Measurements from ENCODE around the gene CPEB1.

CPEB1 gene

DNA sequence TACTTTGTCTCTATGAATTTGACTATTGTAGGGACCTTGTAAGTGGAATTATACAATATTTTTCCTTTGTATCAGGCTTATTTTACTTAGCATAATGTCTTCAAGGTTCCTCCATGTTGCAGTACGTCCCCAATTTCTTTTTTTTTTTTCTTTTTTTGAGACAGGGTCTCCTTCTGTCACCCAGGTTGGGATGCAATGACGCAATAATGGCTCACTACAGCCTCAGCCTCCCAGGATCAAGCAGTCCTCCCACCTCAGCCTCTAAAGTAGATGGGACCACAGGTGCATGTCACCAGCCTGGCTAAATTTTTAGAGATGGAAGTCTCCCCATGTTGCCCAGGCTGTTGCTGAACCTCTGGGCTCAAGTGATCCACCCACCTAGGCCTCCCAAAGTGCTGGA lies 66.5 kb downstream of the CPEB1 start:
- no peak for DNase-seq

DNA sequence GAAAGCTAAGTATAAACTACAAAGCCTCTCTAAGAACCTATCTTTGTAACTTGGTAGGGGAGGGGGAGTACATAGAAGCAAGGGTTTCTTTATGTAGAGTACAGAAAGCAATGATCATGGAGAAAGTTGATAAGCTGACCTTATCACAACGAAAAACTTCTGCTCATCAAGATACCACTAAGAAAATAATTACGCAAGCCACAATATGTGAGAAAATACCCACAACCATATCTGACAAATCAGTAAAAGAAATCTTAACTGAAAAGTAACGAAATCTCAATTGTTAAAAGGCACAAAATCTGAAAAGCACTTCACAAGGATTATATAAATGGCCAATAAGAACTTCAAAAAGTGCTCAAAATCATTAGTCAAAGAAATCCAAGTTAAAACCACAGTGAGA lies 71.8 kb downstream of the CPEB1 start:
- no peak for DNase-seq

DNA sequence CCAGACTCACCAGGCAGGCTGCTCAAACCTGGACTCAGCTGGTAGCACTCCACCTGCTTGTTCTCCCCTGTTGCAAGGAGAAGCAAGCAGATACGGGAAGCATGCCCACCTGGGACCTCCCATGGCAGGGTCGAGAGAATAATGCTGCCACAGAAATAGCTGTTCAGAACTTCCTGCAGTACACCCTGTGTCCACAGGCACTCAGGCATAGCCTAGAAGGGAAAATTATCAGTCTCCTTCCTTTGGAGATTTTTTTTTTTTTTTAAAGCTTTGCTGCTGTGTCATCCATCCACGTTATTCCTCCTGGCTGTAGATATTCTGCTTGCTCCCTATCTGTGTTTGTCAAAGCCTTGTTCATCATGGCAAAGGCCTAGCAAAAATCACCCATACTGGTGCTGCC lies 74.2 kb downstream of the CPEB1 start:
- DNase-seq, result no peak

DNA sequence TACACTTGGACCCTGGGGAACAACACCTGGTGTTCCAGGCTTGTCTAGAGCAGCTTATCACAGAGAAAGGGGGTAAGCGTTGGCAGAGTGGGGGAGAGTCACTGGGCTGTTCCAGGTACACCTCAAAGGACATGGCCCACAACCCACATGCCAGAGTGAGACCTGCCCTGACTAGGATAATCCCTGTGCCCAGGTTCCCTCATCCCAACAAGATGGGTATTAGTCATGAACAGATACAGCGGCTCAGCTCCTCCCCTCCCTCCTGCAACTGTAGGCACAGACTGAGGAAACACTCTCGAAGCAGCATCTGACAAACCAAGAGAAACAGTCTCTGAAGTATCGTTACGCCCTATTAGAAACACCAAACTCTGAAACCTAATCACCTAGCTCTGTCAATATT lies 74.9 kb downstream of the CPEB1 start:
- DNase-seq, result no peak

DNA sequence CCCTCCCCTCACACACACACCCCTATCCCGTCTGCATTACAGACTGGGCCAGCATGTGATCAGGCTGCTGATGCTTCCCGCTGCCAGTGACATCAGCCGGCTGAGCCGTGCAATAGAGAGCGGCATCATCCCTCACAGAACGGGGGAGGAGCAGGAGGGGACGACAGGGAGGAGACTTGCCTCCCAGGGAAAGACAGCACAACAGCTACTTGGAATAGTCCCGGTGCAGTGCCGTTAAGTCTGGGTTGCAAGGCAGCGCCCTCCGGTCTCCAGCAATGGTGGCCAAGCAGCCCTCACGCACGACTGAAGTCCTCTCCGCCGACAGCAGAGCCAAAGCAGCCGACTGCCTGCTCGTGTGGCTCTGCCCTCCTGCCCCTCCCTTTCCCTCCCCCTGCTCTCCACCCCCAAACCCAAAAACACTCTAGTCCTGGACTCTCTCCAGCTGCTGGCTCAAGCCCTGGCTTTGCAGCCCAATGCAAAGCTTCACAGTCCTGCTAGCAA lies 75.4 kb downstream of the CPEB1 start:
- DNase-seq, result peak; percentile 55

DNA sequence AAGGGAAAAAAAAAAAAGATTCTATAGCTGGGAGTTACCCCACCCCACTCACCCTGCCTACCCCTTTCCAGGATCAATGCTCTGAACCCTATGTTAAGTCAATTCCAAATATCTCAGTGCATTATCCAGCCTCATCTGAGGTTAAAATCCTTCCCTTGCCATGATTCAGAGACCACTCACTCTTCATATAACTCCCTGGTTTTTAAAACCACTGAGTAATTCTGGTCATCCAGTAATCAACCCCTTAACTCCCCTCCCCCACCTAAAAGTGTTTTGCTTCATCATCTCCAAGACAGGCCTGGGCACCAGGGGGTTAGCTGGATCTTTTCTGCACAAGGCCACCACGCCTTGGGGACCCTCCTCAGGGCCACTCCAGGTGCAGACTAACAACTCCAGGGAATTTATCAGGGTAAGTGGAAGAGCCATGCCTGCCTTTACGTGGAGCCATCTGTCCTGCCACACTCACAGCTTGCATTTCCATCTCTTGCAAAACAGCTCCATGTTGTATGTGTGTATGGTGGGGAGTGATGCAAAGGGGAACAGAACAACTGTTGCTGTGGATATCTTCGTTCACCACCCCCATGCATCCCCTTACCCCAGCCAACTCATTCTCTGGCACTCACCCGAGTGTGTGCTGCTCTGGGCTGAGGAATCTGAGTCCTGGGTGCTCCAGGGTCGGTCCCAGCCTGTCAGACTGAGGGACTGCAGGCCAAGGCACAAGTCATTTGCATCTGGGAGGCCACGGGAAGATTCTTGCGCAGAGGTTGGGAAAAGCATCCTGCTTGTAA lies 76.2 kb downstream of the CPEB1 start:
- peak; percentile 86 for DNase-seq

DNA sequence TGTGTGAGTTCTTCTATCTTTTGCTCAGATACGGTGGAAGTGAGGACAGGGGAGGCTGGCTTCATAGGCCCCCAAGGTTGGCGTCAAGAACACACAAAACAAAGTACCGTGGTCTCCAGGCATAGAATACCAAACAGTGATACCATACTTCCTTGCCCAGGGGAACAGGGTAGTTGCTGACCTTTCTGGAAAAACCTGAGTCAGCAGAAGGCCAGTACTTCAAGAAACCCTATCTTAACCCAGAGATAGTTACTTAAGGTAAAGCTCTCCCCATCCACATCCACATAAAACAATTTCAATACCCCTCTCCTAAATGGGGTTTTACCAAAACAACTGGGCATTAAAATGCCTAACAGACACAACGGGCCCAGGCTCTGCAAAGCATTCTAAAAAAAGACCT lies 77.3 kb downstream of the CPEB1 start:
- no peak for DNase-seq

DNA sequence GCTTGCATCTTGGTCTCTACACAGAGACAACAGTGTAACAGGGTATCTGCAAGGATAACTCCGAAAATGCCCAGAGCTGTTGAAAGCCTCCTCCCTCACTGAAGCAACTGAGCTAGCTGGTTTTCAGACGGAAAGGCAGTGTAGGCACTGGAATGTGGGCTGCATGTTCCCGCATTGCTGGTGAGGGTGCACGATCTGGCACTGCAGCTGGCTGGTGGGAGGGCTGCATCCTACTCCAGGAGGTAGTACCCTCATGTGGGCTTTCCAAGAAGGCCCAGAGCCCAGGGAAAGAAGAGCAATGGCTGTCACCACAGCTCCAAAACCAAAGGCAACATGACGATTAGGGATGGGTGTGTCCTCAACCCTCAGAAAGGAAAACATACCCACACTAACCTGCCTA lies 78.2 kb downstream of the CPEB1 start:
- no peak for DNase-seq

DNA sequence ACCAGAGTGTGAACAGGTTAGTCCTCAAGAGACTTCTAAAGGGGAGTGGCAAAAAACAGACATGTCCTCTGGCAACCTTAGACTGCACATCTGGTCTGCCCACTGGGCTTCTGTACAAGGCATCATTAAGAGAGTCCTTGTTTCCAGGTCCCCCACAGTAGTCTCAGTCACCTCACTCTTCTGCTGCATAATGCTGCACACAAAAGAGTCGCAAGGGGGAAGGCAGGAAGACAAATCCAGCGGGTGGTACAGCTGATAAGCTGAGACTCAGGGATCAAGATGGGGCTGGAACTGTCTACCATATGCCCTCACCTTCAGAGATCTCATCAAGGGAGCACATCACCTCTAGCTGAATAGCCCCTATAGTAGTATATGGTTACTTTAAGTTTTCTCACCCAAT lies 79.5 kb downstream of the CPEB1 start:
- no peak for DNase-seq

DNA sequence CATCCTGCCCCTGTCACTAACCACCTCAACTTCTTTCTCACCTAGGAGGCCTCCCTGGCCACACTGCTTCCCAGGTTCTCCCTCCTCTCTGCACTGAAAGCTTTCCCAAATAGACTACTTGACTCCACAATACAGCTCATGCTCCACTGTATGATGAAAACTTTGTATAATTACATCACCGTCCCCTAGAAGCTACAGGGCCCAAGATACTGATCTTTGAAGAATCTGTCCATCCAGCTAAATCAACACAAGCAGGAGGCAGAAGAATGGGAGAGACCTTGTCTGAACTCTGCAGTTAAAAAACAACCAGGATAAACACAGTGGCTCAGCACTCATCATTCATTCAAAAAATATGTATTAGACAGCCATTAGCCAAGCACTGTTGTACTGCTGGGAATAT lies 80.5 kb downstream of the CPEB1 start:
- DNase-seq, result no peak

DNA sequence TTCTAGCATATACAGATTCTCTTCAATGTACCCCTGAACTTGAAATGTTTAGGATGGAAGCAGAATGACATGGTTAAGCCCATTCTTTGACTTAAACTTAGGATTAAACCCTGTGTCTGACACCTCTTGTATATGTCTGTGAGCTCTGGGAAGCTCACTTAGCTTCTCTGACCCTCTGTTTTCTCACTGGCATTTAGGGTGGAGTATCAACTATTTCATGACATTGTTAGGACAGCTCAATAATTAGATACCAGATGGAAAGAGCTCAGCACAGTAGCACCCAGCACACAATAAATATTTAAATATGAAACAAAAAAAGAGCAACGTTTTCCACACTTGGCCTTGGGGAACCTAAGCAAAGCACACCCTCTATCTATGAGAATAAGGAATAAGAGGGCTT lies 88.7 kb downstream of the CPEB1 start:
- no peak for DNase-seq

DNA sequence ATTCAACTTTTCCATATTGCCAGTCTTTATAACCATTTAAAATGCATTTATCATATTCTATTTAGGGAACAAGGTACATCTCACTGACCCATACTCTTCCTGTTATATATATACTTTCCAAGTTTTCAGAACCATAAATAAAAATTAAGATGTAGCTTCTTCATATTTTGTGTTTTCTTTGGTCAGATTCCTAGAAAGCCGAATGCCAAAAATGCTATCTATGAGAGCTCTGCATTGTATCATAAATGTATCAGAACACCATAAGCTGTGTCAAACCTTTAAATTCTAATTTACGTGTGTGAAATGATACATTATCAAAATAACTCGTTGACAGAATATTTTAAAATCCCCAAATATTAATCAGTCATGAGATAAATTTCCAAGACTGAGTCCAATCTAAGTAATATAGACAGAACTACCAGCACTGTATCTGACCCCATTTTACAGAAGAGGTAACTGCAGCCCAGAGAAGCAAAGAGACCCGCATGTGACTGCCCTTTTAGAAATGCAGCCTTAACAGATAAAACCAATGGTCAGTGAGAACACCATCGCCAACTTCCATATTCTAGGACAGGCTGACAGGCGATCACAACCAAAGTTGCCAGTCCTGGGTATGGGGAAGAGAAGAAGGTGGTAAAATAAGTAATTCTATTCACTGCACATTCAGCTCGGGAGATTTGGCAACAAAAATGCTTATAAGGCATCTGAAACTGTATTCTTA lies 90.7 kb downstream of the CPEB1 start:
- no peak for DNase-seq

DNA sequence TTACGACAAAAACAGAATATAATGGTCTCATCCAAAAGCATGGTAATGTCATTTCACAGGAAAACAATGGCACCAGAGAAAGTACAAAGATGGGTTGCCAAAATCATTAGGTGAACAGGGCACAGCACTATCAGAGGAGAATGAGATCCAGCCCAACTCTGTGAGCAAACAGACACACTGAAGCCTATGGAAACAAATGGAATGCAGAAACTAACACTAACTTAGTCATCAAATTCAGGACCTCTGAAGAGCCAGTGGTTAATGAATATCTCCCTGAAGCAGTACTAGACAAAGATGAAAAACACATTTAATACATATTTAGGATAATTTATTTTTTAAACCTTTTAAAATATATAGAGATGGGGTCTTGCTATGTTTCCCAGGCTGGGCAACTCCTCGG lies 92.3 kb downstream of the CPEB1 start:
- no peak for DNase-seq

DNA sequence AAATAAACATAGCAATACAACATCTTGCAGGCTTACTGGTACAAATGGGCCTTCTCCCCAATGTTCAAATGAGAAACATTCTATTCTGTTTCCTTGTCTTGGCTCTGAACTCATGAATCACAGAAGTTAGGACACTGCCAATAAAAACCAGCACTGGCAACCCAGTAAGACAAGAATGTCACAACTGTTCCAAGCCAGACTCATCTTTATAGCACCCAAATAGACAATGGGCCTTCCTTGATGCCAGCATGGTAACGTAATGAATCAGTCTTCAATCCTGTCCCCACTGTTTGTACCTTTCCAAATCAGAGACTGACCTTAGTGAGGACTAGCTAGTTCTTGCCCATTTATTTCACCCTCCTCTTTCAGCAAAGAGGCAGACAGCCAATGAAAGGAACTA lies 92.8 kb downstream of the CPEB1 start:
- no peak for DNase-seq

DNA sequence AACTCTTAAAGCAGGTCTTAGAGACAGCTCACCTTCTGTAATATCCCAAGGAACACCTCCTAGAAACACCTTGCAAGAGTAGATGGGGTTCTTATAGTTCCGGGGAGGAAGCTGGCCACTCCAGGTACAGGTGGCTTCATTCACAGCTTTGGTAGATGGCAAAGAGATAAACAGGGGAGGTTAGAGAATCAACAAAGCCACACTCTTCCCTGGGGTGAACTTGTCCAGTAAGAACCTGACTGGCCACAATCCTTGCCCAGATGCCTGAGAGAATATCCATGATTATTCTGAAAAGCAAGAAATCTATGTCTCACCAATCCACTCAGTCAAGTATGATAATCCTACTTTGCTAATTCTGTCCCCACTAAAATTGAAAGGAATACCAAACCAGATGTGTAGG lies 93.3 kb downstream of the CPEB1 start:
- no peak for DNase-seq

DNA sequence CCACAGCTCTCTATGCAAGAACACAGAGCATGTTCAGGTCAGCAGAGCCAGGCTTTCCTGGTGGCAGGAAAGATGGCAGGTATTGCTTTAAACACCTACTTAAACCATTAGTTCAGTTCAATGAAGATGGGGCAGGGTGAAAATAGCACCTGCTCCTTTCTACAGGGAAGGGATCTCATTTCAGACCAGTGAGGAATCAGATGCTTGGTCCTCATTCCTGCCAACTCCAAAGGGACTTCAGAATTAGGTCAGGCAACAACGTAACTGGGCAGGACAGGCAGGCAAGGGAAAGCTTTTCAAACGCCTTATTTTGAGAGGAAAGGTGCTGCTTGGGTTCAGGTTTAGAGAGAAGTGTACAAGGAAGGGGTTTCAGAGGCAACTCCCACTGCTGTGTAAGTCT lies 94.3 kb downstream of the CPEB1 start:
- DNase-seq, result no peak

DNA sequence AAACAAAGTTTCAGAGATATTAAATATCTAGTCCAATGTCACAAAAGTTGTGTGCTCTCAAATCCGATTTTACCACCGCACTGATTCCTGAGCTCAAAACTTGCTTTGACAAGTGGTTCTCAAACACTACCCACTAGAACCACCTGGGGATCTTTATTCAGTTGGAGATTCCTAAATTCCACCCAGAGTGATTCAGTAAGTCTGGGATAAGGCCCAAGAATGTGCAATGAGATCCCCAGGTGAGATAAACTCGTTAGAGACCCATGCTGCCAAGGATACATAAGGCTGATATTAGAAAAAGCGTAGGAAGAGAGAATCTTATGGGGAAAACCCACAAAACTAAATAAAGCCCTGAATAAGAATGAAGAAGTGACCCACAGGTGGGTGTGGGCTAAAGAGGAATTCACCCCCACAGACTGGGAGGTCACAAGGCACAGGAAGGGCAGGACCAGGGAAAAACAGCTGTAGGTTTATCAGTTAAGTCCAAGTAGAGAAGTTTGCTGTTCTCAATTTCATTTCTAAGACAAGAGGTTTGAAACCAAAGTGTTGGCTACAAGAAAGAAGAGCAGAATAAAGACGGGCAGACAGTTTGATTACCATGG lies 95.4 kb downstream of the CPEB1 start:
- DNase-seq, result no peak

DNA sequence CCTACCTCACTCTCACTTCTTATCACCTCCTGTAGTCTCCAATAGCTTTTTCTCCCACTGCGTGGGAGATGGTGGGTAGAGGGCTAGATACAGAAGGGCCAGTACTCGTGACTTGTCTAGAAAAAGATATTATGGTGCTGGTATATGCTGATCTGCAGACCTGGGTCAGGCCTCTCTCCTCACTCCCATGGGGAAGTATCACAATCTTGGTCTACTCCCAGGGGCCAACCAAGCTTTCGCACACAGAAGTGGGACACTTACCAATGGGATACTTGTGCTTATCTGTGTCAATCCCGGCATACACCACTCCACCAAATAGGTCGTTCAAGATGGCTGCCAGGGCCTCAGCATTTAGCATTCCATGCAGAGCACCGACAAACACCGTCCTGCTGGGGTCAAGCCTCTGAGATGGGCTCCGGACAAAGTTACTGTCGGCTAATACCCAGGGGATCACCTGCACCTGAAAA lies 97.9 kb downstream of the CPEB1 start:
- DNase-seq, result no peak

DNA sequence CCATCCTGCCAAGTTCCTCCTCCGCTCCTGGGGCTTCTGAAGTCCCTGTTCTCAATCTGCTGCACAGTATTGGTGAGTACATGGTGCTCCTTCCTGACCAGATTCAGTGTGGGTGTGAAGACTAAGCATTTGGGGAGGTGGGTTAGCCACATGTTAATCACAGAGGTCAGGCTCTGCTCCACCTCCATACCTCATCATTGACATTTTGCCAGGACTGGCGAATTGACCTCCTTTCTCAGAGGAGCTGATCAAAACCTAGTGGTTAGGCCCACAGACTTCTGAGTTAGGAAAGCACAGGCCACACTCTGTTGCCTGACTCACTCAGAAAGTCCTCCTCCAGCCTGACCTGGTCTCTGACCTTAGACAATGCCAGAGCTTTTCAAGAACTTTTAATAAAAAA lies 98.5 kb downstream of the CPEB1 start:
- DNase-seq, result no peak

DNA sequence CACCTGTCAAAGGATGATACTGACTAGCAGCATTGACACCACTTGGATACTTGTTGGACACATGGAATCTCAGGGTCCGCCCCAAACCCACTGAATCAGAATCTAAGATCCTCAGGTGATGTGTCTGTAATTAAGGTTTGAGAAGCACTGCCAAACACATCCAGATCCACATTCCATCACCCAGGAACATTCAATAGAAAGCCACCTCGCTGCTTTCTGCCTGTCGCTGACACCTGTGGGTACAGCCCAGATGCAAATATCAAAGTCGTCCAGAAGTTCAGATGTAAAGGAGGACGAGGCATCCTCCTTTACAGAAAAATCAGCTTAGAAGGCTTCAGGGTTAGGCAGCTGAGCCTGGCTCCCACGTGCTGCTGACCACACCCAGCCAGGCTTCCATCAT lies 101.7 kb downstream of the CPEB1 start:
- no peak for DNase-seq

DNA sequence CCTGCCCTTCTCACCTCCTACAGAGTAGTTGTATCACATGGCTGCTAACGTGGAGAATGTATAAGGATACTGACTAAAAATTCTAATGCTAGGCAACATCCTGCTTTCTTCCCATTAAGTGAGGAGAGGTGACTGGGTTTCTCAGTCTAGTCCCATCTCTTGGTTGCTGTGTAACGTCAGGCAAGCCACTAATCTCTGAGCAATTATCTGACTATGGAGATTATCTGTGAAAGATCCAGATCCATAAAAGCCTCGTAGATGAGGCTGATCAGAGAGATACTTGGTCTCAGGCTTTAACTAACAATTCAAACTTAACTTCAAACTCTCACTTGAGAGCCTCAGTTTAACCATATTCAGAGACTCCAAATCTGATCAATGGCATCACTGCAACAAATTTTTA lies 102.2 kb downstream of the CPEB1 start:
- DNase-seq, result no peak

DNA sequence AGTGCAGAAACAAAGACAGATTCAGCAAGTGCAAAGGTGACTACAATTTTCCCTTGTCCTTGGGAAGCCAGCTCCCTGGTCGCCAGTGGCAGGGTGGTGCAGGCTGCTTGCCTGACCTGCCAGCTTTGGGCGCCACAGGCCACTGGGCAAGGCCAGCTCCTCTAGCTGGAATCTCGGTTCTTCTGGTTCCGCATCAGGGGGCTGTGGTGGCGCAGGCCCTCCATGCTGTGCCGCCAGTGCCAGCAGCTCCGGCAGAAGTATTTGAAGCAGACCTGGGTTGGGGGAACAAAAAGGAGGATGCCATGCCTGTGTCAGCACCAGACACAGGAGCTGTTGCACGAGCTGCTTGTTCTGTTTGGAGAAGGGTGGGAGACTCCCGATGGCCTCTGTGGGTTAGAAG lies 102.7 kb downstream of the CPEB1 start:
- no peak for DNase-seq

DNA sequence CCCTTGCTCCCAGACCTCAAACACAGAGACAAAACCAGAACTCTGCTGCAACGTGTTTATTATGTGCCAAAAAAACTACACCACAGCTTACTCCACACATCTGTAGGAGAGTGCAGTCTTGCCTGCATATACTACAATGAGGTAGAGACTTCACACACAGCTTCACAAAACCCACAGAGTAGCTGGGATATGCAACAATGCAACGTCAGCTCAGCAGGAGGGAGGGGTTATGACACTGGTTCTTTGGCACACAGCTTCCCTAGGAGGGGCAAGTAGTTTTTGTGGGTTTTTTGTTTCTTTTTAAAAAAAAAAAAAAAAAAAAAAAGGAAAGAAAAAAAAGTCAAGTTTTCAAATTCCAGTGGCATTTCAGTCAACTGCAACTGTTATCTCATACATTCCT lies 104.0 kb downstream of the CPEB1 start:
- no peak for DNase-seq

DNA sequence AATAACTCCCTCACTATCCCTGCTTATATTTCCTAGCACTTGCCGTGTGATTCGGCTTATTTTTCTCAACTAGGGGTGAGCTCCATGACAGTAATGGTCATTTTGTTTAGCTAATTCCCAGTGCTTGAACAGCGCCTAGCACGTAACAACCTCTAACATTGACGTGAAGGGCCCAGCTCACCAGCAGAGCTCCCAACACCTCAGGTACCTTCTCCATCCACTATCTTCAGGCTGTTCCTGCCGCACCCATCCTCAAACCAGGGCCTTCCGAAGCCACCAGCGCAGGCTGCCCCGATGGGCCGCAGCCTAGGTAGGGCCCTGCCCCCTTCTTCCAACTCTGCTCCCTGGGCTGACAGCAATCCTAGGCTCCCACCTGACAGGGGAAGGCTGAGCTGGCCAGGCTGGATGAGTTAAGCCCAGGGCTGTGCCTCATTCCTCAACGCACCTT lies 106.2 kb downstream of the CPEB1 start:
- no peak for DNase-seq

Data from NCI-H524 treated with DMSO at 0.1 percent for 48 hours (cell line).